Measurements from ENCODE around the gene GSPT2.
A peak's percentile ranks its signal among the peaks of the same experiment; 100 is the strongest.
"Not testable (repeated sequence)": the region's sequence is repeated elsewhere in the genome, so short reads cannot be mapped to it uniquely, and the experiment has no call there.

Gene GSPT2

DNA sequence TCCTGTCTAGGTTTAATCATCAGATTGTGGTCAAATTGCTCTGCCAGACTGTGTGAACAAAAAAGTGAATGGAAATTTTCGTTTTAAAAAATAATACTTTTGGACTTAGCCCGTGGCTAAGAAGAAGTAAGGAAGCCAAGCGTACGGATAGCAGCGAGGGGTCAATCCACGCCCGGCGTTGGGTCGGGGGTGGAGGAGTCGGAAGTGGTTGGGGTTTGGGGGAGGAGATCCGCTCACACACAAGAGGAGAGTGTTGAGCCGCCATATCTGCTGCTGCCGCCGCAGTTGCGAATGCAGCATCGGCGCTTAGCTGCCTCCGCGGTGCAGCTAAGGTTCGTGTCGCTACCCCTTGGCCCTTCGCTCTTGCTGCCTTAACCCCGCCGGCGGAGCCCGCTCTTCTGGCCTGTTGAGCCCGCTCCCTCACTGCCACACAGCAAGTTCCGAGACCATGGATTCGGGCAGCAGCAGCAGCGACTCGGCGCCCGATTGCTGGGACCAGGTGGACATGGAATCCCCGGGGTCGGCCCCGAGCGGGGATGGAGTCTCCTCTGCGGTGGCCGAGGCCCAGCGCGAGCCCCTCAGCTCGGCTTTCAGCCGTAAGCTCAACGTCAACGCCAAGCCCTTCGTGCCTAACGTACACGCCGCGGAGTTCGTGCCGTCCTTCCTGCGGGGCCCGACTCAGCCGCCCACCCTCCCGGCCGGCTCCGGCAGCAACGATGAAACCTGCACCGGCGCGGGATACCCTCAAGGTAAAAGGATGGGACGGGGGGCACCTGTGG, at the start of gene GSPT2:
Gene GSPT2 (plus strand): TSS at position 264 of the 779 bp plus-strand sequence. CDS start 185 bp downstream, at position 449.
- ATAC-seq, result peak; percentile 89 to 97

DNA sequence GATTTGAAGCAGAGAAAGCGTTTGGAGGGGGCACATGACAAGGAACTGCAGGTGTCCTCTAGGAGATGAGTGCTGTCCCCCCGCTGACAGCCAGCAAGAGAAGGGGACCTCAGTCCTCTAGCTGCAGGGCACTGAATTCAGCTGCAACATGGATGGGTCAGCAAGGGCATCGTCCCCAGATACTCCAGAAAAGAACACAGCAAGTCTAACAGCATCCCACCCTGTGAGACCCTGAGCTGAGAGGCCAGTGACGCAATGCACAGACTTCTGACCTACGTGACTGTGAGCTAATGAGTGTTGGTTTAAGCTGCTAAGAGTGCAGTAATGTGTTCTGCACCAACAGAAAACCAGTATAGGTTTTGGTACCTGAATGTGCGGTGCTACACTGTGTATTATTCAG, 49.0 kb upstream of the GSPT2 start:
- no peak for ATAC-seq

DNA sequence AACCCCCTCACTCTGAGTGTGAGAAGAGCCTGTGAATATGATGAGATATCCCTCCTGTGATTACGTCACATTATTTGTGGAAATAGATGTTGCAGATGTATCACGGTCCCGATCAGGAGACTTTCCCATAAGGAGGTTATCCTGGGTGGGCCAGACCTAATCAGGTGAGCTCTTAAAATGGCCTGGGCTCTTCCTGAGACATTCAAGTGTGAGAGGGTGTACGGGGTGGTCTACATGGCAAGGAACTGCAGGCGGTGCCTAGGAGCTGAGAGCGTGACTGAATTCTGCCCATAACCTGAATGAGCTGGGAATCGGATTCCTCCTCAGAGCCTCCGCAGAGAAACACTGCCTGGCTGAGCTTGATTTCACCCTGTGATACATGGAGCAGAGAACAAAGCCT, 45.8 kb upstream of the GSPT2 start:
- ATAC-seq, result no peak

DNA sequence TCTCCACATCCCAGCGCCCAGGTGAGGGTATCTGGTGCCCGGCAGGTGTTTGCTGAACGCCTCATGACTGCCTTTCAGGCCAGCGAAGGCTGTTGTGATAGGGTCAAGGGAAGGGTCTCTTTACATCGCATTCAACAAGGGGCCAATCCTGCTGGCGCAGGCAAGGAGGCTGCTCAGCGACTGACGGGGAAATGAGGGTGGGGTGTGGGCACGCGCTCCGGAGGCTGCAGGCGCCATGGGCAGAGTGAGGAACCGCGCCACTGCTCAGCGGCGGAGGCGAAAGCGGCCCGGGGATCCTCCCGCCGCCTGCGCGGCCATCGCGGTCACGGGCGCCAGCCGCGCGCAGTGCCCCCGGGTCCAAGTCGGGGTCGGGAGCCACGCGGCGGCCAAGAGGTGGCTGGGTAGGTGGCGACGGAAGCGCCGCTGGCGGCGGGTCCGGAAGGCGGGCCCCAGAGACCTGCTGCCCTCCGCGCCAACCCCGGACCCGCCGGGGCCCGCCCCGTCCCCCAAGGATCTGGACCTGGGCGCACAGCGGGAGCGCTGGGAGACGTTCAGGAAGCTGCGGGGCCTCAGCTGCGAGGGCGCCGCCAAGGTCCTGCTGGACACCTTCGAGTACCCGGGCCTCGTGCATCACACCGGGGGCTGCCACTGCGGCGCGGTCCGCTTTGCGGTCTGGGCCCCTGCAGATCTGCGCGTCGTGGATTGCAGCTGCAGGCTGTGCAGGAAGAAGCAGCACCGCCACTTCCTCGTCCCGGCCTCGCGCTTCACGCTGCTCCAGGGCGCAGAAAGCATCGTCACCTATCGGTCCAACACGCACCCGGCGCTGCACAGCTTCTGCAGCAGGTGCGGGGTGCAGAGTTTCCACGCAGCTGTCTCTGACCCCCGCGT, 32.7 kb upstream of the GSPT2 start, which contains the start of gene CENPVL1:
Gene CENPVL1 (plus strand): TSS at position 236 of the 888 bp plus-strand sequence. CDS start 0 bp downstream, at position 236.
- not testable (repeated sequence) for ATAC-seq

DNA sequence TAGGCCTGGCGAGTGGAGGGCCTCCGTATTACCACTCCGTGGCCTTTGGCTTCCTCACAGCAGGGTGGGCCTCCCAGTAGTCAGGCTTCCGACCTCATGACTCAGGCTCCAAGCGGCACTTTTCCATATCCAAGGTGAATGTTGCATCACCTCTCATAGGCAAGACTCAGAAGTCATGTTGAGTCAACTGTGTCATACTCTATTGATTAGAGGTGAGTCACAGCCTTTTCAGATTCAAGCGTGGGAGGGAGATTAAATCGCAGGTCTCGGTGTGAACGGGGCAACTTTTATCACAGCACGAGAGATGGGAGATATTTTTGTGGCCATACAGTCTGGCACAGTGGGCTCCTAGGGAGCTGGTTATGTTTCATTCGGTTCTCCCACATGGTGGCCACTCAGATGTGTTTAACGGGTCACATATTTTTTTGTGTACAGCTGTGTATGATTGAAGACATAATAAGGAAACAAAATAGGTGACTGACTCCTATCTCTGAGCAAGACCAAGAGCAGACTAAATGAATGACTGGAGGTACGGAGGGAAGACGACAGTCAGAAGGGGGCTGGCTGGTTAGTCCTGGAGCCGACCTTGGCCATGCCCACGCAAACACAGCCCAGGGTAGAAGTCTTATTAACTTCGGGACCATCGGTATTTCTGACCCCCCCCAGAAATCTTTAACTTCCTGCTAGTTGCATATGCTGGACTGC, 30.1 kb upstream of the GSPT2 start:
- ATAC-seq, result peak; percentile 71 to 73

DNA sequence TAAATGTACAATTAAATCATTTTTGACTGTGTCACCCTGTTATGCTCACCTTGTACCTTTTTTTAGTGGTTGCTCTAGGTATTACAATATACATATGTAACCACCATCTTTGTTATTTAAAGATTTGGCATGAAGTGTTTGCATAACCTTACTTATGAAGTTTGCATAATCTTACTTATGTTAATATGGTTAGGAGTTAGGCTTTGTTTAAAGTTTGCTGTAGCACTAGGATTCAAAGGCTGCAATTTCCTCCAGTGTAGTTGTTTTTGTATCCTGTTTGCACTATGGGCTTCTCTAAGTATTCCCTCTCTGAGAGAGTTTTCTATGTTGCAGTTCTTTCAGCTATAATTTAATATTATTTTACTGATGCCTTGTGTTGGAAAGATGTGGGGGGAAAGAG, 15.0 kb upstream of the GSPT2 start:
- no peak for ATAC-seq

DNA sequence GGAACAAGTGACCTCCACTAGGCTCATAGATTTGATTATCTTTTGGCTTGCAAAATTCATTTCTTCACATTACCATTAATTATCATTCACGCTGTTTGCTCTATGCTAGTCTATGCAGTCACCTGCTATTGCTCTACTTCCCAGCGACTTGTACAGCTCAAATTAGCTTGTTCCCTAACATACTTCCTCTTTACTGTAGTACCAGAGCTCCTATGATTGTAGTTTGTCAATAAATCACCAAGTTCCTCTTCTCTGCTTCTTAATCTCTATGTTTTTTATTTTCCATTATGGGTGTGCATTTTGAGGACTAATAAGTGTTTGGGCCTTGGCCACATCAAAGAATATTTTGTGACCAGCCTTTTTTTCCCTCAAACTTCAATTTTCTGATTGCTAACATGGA, 6.2 kb upstream of the GSPT2 start:
- no peak for ATAC-seq

DNA sequence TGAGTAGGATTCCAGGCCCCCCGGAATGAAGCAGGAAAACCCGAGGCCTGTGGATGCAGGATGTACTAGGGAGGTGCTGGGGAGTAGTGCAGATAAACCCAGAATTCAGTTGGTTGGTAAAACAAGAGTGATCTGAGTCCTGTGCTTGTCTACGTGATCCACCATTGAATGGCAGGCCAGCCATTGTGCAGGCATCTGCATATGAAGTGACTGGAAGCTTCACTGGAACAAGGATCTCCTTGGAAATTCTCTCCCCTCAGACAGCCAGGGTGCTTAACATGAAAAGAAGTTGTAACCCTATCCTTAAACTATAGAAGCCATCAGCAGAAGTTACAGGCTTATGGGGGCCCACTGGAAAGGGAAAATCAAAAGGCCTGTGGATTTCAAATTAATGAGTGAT, 656 bp upstream of the GSPT2 start:
- ATAC-seq, result no peak

DNA sequence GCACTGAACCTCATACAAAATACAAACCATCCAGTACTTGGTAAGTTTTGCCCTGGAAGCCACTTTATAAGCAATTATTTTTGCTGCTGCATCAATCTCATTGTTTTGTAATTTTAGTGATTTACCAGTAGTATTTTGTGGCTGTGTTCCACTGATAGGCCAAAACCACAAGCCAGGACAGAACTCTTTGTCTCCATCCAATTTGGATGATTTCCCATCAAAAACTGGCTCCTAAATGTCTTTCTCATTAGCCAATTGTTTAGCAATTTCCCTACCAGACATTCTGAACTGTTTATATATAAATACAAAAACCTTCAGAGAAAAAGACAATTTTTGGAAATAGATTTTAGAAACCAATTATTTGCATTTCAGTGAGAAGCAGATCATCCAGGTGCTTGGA, 4.4 kb downstream of the GSPT2 start:
- no peak for ATAC-seq

DNA sequence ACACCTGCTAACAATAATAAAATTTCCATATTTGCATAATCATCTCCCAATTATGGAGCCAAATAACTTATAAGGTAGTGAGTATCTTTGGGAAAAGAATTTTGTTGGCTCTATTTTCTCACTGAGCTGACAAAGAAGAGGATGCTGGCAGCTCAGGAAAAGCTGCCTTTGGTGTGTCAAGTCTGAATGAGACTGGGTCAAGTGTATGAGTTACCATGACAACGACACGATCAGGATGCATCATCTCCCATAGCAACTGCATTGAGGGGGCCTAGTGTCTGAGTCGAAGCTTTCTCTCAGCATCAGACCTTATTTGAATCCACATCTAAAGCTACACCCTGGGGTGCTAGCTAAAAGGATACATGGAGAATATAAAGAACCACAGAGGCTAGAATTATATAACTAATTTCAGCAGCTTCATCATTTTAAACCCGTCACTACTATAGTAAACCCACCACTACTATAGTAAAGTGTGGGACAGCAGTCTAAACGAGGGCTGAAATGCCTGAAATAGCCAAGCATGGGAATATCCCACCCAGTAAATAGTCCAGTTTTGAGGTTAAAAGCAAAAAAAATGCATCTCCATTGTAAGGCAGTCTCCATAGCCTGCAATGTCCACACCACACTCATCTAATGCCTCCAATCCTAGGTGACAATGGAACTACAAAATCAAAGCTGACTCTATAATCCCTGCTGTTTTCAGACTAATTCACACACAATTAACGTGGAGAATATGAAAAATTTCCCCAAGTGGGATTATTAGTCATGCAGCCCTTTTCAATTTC, 16.0 kb downstream of the GSPT2 start:
- ATAC-seq, result no peak

DNA sequence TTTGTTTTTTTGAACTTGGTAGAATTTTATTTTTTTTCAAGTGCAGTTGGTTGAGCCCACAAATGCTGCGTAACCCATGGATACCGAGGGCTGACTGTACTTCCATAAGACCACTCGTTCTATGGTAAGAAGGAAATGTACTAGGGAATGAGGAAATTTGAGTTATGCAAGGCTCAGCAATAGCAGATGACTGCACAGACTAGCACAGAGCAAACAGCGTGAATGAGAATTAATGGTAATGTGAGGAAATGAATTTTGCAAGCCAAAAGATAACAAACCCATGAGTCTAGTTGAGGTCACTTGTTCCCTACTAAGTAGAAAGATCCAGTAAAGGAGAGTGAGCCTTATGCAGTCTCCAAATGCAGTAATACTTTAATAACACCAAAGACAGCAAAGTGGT, 17.4 kb downstream of the GSPT2 start:
- no peak for ATAC-seq

DNA sequence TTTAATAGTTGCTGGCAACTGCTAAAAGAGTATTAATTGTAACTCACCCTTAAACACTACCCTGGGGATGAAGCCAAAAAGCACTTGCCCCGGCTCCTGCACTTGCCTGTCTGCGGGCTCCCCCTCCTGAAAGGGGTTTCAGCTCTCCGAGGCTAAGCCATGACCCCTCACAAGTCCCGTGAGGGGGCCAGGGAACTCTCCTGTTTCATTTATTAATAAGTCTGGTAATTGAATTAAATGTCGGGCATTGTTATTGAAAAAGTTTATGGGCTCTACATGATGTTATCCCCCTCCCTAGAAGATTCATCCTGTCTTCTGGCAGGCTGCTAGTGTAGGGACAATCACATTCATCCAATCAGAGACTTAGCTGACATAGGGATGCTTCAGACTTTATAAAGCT, 23.3 kb downstream of the GSPT2 start:
- no peak for ATAC-seq

DNA sequence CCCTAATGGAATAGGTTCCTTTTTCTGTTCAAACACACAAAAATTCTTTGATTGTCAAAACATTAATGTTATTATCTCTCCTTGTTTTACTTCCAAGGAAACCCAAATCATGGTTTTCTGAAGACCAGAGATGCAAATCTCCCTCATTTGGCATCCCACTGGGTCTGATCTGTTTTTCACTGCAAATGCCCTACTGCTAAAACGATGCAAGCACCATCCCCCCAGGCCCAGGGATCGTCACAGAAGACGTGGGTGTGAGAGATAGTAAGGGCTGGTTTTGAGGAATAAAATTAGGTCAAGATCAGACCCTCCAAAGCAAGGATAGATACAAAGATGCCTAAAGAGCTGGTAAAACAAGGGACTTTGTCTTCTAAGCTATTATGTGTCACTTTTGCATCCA, 33.6 kb downstream of the GSPT2 start:
- no peak for ATAC-seq

DNA sequence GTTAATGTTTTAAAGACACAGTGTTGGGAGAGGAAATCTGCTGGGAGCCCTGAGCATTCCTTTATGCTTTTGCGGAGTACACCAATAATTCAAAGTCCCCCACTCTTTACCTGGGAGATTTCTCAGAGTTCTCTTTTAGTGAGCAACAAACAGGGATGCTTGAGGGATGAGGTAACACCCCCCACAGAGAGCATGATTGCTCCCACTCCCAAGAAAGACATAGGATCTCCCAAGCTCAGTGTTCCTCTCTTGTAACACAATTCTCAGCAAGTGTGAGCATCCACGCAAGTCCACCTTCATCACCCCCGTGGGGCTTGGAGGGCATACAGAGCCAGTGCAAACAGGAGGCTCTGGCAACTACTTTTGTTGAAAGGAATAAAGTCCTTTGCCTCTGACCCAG, 36.1 kb downstream of the GSPT2 start:
- no peak for ATAC-seq

DNA sequence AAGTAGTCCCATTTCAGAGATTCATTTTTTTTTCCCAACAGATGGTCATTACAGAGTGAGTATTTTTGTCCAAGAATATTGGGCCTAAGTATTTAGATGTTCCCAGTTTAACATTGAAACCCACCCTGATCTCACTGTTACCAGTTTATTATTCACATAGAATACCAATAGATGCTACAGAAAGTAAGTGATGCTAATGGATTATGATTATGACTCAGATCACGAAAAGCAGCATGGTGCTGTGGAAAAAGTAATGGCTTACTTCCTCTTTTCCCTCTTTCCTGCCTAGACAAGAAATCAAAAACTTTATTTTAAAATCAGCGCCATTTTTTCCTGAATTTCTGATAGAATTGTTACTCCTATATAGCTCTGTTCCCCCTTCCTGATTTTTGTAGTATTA, 51.9 kb downstream of the GSPT2 start:
- no peak for ATAC-seq
